Esophagus muscularis mucosa (tissue), 4 donors: Measurements from ENCODE around the gene XXYLT1. TPM values are rescaled to one million over a fixed set of nuclear protein-coding genes. Genes with fewer than 3 reads are reported as not detected.
A peak's percentile ranks its signal among the peaks of the same experiment; 100 is the strongest.
"Not testable (repeated sequence)": the region's sequence is repeated elsewhere in the genome, so short reads cannot be mapped to it uniquely, and the experiment has no call there.

Source experiments
- DNase-seq: peaks from one replicate; pipeline ENCODE4 v3.0.0-alpha.2; 2017; ENCODE audit errors: extremely low spot score
- H3K27ac ChIP-seq, 4 donors: fragments of 200-600 bp; sonication (generic); replicated peaks in 1 of 4; 1 replicate in 3 of 4; 2 replicates in 1 of 4; pipeline ENCODE4 v1.5.1; 2016 to 2019; ENCODE audit warnings: mild to moderate bottlenecking in 1 of 4
- H3K27me3 ChIP-seq, 4 donors: fragments of 200-600 bp; sonication (generic); one replicate each; pipeline versions ENCODE4 v1.5.1 to v1.6.0; 2016 to 2019
- H3K36me3 ChIP-seq, 4 donors: fragments of 200-600 bp; sonication (generic); one replicate each; pipeline ENCODE4 v1.5.1; 2016 to 2019
- H3K4me1 ChIP-seq, 4 donors: fragments of 200-600 bp; sonication (generic); one replicate each; pipeline ENCODE4 v1.5.1; 2016 to 2019
- H3K4me3 ChIP-seq, 4 donors: fragments of 200-600 bp; sonication (generic); 1 replicate in 2 of 4; 2 replicates in 2 of 4; pipeline ENCODE4 v1.5.1; 2016 to 2019; ENCODE audit warnings: mild to moderate bottlenecking in 4 of 4, moderate library complexity in 1 of 4
- H3K9me3 ChIP-seq, 4 donors: fragments of 200-600 bp; sonication (generic); 1 replicate in 3 of 4; 2 replicates in 1 of 4; pipeline ENCODE4 v1.5.1; 2016 to 2019
- EP300 ChIP-seq: sonication (generic); formaldehyde crosslinking; IDR thresholded peaks from one replicate; pipeline ENCODE4 v1.6.1; 2017; ENCODE audit warnings: antibody characterized with exemption
- POLR2A ChIP-seq: fragments of 450-650 bp; IDR thresholded peaks from one replicate; pipeline ENCODE4 v1.6.1; 2017; ENCODE audit warnings: antibody characterized with exemption, moderate library complexity, mild to moderate bottlenecking, low read depth
- POLR2AphosphoS5 ChIP-seq, 2 donors: sonication (generic); formaldehyde crosslinking; IDR thresholded peaks; one replicate each; pipeline ENCODE4 v1.6.1; 2017; ENCODE audit warnings: antibody characterized with exemption in 2 of 2
- WGBS: methylation state at CpG from one replicate; pipeline ENCODE4 v1.1.5; 2018; 5-methylcytosine and 5-hydroxymethylcytosine counted together
- intact Hi-C: fragments of 100-400 bp; cut with DNase I; formaldehyde crosslinking; loops from one replicate; pipeline ENCODE4 v1.15.1; 2023
- total RNA-seq, 4 donors: library from RNA; depleted of rRNA; stranded (reverse); fragments of >200 nt; gene quantifications; one replicate each; pipeline versions ENCODE4 v1.1.0 to v1.2.1, GENCODE V29; 2016
- TF ChIP-seq, protein P1 (sequence below), 3 experiments: fragments of 200-600 bp in 2 of 3; fragments of 450-650 bp in 1 of 3; sonication (generic) in 2 of 3; IDR thresholded peaks; one replicate each; pipeline ENCODE4 v1.5.1; 2017 to 2019; ENCODE audit warnings: antibody characterized with exemption in 3 of 3, mild to moderate bottlenecking in 2 of 3, moderate library complexity in 1 of 3

XXYLT1 gene
- total RNA-seq, 4 donors from 2014 or later, result 8.8 to 18.5 (median 13.9) TPM

DNA sequence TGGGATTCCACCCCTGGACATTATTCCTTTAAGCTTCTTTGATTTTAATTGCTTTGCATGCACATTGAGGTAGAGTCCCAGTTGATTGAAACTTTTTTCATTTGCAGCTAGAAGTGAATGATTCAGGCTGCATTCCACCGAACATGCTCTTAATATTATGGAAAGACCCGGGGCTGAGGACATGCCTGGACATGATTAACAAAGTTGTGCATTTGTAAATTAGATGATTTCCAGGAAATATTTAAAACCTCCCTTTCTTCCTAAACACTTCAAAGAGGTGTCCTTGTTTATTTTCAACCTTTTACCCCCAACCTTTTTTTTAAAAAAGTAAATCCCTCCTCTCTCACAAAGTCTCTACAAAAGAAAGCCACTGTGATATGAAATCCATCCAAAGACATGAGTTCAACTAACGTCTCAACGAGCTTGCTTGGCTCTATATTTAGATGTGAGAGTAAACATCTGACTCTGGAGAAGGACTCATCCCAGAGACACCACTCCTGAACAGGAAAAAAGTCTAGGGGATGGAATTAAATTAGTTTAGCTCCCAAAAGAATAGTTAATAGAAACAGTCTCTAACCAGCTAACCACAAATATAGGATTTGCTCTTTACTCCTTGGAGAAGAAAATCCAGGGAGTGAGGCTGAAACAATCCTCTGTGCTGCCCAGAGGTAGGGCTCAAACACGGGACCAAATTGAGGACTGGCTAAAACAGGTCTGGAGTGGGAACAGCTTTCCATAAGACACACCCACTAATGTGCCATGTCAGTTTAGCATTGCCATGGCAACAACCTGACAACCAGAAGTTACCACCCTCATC, 83.1 kb downstream of the XXYLT1 start:
- Histone ChIP-seq H3K4me3 (no peak overlapping the region), H3K4me1 (peaks cover 21 to 61% (median 55%) of the 10 kb centered on the region in 4 donors), H3K9me3 (peaks cover 0 to 12% (median 0%) of the 10 kb centered on the region in 4 donors), H3K27ac (peak overlapping the region; percentile 25 to 57 (median 43)), H3K36me3 (no peaks in the 10 kb centered on the region), H3K27me3 (no peaks in the 10 kb centered on the region)
- intact Hi-C loops, result no loop called here
- 28% methylated on average over 5 of the region's 5 CpGs for WGBS
- no peak for DNase-seq
- TF ChIP-seq POLR2AphosphoS5 (IDR thresholded peaks at IDR 0.05) (no peak), EP300 (no peak), POLR2A (no peak)
- TF ChIP-seq, protein P1, sequence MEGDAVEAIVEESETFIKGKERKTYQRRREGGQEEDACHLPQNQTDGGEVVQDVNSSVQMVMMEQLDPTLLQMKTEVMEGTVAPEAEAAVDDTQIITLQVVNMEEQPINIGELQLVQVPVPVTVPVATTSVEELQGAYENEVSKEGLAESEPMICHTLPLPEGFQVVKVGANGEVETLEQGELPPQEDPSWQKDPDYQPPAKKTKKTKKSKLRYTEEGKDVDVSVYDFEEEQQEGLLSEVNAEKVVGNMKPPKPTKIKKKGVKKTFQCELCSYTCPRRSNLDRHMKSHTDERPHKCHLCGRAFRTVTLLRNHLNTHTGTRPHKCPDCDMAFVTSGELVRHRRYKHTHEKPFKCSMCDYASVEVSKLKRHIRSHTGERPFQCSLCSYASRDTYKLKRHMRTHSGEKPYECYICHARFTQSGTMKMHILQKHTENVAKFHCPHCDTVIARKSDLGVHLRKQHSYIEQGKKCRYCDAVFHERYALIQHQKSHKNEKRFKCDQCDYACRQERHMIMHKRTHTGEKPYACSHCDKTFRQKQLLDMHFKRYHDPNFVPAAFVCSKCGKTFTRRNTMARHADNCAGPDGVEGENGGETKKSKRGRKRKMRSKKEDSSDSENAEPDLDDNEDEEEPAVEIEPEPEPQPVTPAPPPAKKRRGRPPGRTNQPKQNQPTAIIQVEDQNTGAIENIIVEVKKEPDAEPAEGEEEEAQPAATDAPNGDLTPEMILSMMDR (IDR thresholded peaks at IDR 0.05), result no peak

DNA sequence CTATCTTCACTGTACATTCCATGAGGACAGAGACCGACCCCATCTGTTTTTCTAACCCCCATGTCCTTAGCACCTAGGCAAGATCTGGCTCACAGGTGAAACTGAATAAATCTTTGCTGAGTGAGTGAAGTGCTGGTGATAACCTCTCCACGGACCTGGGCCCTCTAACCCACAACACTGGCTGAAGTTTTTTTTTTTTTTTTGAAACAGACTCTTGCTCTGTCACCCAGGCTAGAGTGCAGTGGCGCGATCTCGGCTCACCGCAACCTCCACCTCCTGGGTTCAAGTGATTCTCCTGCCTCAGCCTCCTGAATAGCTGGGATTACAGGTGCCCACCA, 84.3 kb downstream of the XXYLT1 start:
- H3K36me3 ChIP-seq, H3K9me3 ChIP-seq, DNase-seq, intact Hi-C loops, H3K27me3 ChIP-seq, H3K4me3 ChIP-seq: not testable (repeated sequence)
- Histone ChIP-seq H3K27ac (peak overlapping the region in 1 of 4 donors; percentile 57), H3K4me1 (peaks cover 28 to 73% (median 66%) of the 10 kb centered on the region in 4 donors)
- 91% methylated on average over 6 of the region's 6 CpGs for WGBS

DNA sequence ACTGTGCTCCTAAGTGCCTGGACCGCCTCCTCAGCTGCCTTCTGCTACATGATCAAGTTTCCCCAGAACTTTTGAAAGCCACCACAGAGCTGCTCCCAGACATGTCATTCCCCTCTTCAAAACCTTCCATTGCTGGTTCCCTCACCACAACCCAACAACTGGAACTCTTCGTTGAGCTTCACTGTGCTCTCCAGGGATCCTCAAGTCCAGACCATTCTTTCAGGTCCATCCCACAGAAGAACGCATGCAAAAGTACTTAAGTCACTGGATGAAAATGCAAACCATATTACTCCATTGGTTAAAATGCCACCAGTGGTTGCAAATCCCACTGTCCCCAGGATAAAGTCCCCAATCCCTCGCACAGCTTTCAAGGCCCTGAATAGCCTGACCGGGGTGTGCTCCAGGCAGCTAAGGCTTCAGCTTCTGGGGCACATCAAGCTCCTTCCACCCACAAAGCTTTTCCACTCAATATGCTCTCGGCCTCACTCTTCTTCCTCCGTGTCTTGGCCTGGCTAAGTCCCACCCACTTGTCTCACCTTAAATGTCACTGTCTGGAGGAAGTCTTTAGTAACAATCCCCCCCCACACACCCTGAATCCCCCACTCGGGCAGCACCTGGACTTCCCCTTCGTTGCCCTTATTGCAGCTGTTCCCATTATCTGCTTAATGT, 84.8 kb downstream of the XXYLT1 start:
- intact Hi-C loops, result no loop called here
- no peak for DNase-seq
- Histone ChIP-seq H3K27ac (peak overlapping the region in 2 of 4 donors; percentile 25 to 39), H3K9me3 (peaks cover 0 to 3% (median 0%) of the 10 kb centered on the region in 4 donors), H3K4me3 (no peak overlapping the region), H3K36me3 (no peaks in the 10 kb centered on the region), H3K4me1 (peaks cover 28 to 75% (median 70%) of the 10 kb centered on the region in 4 donors), H3K27me3 (no peaks in the 10 kb centered on the region)
- WGBS, result 86% methylated on average over 9 of the region's 9 CpGs
- TF ChIP-seq, protein P1 (IDR thresholded peaks at IDR 0.05), result no peak
- TF ChIP-seq EP300 (no peak), POLR2AphosphoS5 (IDR thresholded peaks at IDR 0.05) (no peak), POLR2A (no peak)

DNA sequence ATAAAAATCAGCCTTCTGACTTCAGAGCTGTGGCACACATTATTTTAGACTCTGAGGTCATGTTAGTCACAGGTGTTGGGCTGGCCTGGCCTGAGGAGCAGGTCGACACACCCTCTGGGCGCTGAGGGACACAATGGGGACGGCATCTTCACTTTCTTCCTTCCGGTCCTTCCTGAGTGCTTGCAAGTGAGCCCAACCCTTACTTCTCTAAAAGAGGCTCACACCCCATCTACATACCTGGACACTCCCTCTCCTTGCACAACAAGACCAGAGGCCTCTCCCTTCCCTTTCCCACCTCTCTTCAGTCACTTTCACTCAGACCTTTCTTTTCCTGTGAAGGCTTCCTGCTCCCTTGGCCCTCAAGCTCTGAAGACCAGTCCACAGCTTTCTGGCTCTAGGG, 85.4 kb downstream of the XXYLT1 start:
- H3K9me3 ChIP-seq, result no peaks in the 10 kb centered on the region
- TF ChIP-seq EP300, result no peak
- TF ChIP-seq POLR2AphosphoS5 (IDR thresholded peaks at IDR 0.05), result no peak
- no peak for TF ChIP-seq POLR2A
- TF ChIP-seq, protein P1 (IDR thresholded peaks at IDR 0.05), result no peak
- H3K36me3 ChIP-seq, result no peaks in the 10 kb centered on the region
- H3K4me1 ChIP-seq, result peaks cover 34 to 76% (median 72%) of the 10 kb centered on the region in 4 donors
- H3K4me3 ChIP-seq, result no peak overlapping the region
- peak overlapping the region in 2 of 4 donors; percentile 3 to 25 for H3K27ac ChIP-seq
- H3K27me3 ChIP-seq, result no peaks in the 10 kb centered on the region
- DNase-seq, result no peak
- intact Hi-C loops, result no loop called here
- 86% methylated on average over 4 of the region's 4 CpGs for WGBS

DNA sequence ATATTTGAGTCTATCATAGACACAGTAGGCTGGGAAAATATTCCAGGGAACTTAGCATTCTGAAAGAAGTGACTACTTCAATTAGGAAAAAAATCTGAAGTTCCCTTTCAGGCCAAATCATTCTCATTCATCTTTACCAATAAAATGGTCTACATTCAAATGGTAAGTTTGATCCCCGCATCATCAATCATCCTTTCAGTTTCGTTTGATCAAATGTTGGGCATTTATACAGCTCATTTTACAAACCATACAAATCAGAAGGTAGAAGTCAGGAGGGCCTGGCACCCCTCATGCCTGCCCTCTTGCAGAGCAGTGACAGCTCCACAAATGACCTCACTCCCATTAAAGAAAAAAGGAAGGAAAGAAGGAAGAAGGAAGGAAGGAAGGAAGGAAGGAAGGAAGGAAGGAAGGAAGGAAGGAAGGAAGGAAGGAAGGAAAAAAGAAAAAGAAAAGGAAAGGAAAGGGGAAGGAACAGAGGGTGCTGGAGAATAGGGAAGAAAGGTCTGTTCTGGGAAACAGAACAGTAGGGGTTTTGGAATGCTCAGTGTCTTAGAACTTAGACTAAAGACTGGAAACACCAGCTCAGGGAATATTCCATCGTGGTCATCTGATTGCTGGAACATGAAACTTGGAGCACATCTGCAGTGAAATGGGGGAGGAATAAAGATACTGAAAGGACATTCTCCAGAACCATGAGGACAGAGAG, 86.1 kb downstream of the XXYLT1 start:
- H3K4me3 ChIP-seq, result no peak overlapping the region
- WGBS, result 81% methylated on average over 3 of the region's 3 CpGs
- intact Hi-C loops, result no loop called here
- H3K4me1 ChIP-seq, result peaks cover 41 to 84% (median 78%) of the 10 kb centered on the region in 4 donors
- no peak for DNase-seq
- H3K27me3 ChIP-seq, result no peaks in the 10 kb centered on the region
- H3K9me3 ChIP-seq, result no peaks in the 10 kb centered on the region
- no peaks in the 10 kb centered on the region for H3K36me3 ChIP-seq
- H3K27ac ChIP-seq, result peak overlapping the region in 3 of 4 donors; percentile 15 to 60 (median 35)
- TF ChIP-seq EP300, result no peak
- TF ChIP-seq POLR2A, result no peak
- no peak for TF ChIP-seq POLR2AphosphoS5 (IDR thresholded peaks at IDR 0.05)
- TF ChIP-seq, protein P1 (IDR thresholded peaks at IDR 0.05), result no peak
